B cell (primary cell): Measurements from ENCODE around the gene ANKS1A. TPM values are rescaled to one million over a fixed set of nuclear protein-coding genes. Genes with fewer than 3 reads are reported as not detected.

Experiments used
- ATAC-seq: fragments of 200-7000 bp; cut with Tn5 transposase; one replicate; pipeline ENCODE4 v1.10.0; 2021; ENCODE audit warnings: low read depth, mild to moderate bottlenecking, moderate number of reproducible peaks, moderate library complexity
- CTCF ChIA-PET: fragments of 350-600 bp; sonication (Branson Sonifier 250); formaldehyde crosslinking; loops from one replicate; lab custom pipeline; 2021; ENCODE audit warnings: antibody characterized with exemption, inconsistent platforms; lab: Charles Lee
- POLR2A ChIA-PET: fragments of 350-600 bp; sonication (Branson Sonifier 250); formaldehyde crosslinking; loops from one replicate; lab custom pipeline; 2021; ENCODE audit warnings: antibody characterized with exemption; lab: Charles Lee
- DNase-seq: peaks from one replicate; pipeline ENCODE4 v3.0.0; 2013
- H2AFZ ChIP-seq: 2 replicates; pipeline ENCODE4 v1.6.1; 2012; ENCODE audit warnings: mild to moderate bottlenecking, low read depth, low read length; ENCODE audit not compliant: insufficient read depth, poor library complexity, severe bottlenecking
- H3K27ac ChIP-seq, 2 donors: 1 replicate in 1 of 2; 2 replicates in 1 of 2; pipeline ENCODE4 v1.5.1; 2012 to 2013; ENCODE audit warnings: low read length in 2 of 2, mild to moderate bottlenecking in 2 of 2, moderate library complexity in 1 of 2
- H3K27me3 ChIP-seq, 4 experiments: fragments of 200-600 bp in 1 of 4; sonication (generic) in 1 of 4; replicated peaks in 1 of 4; 1 replicate in 2 of 4; 2 replicates in 2 of 4; pipeline versions ENCODE4 v1.6.1 to v1.7.0; 2013 to 2016; ENCODE audit warnings: low read length in 3 of 4, mild to moderate bottlenecking in 2 of 4, mixed read lengths in 1 of 4, moderate library complexity in 1 of 4; ENCODE audit not compliant: insufficient read depth in 4 of 4, control insufficient read depth in 3 of 4; ENCODE audit errors: control extremely low read depth in 1 of 4
- H3K36me3 ChIP-seq, 2 experiments: replicated peaks in 1 of 2; 1 replicate in 1 of 2; 2 replicates in 1 of 2; pipeline versions ENCODE4 v1.6.1 to v1.7.1; 2013; ENCODE audit warnings: low read length in 1 of 2; ENCODE audit not compliant: insufficient read depth in 2 of 2, control insufficient read depth in 1 of 2; ENCODE audit errors: control extremely low read depth in 1 of 2, extremely low read depth in 1 of 2
- H3K4me1 ChIP-seq, 2 donors: fragments of 200-600 bp in 1 of 2; sonication (generic) in 1 of 2; 1 replicate in 1 of 2; 2 replicates in 1 of 2; pipeline versions ENCODE4 v1.5.1 to v1.6.1; 2013 to 2017; ENCODE audit warnings: low read length in 2 of 2; ENCODE audit not compliant: control insufficient read depth in 2 of 2, insufficient read depth in 2 of 2
- H3K4me2 ChIP-seq: replicated peaks from 2 replicates; pipeline ENCODE3; 2012; ENCODE audit warnings: mild to moderate bottlenecking, low read depth, low read length; ENCODE audit not compliant: poor library complexity, severe bottlenecking
- H3K4me3 ChIP-seq, 5 experiments: fragments of 200-600 bp in 1 of 5; sonication (generic) in 1 of 5; 1 replicate in 3 of 5; 2 replicates in 2 of 5; pipeline versions ENCODE4 v1.5.1 to v1.7.0; 2011 to 2016; ENCODE audit warnings: low read length in 4 of 5, mild to moderate bottlenecking in 4 of 5, low read depth in 2 of 5, control low read depth in 1 of 5, moderate library complexity in 1 of 5; ENCODE audit not compliant: insufficient read depth in 1 of 5; ENCODE audit errors: control extremely low read depth in 1 of 5, extremely low read depth in 1 of 5
- H3K79me2 ChIP-seq: fragments of 200-600 bp; sonication (generic); one replicate; pipeline ENCODE4 v1.6.0; 2016; ENCODE audit warnings: low read length; ENCODE audit not compliant: control insufficient read depth, insufficient read depth
- H3K9ac ChIP-seq: fragments of 200-600 bp; sonication (generic); 2 replicates; pipeline ENCODE4 v1.6.1; 2017; ENCODE audit warnings: mild to moderate bottlenecking, low read length, moderate library complexity
- H3K9me3 ChIP-seq, 3 donors: one replicate each; pipeline versions ENCODE4 v1.6.1 to v1.7.1; 2013; ENCODE audit warnings: low read length in 2 of 3; ENCODE audit not compliant: control insufficient read depth in 2 of 3, insufficient read depth in 1 of 3; ENCODE audit errors: control extremely low read depth in 1 of 3
- H4K20me1 ChIP-seq: 2 replicates; pipeline ENCODE4 v1.6.0; 2012; ENCODE audit warnings: mild to moderate bottlenecking, low read length; ENCODE audit not compliant: insufficient read depth, control insufficient read depth, poor library complexity, severe bottlenecking
- H3K27ac Mint-ChIP-seq: one replicate; pipeline ENCODE4 v1.8.0; 2021; ENCODE audit warnings: mixed read lengths
- H3K27me3 Mint-ChIP-seq: one replicate; pipeline ENCODE4 v1.8.0; 2021; ENCODE audit warnings: mixed read lengths
- H3K4me1 Mint-ChIP-seq: one replicate; pipeline ENCODE4 v1.8.0; 2021; ENCODE audit warnings: mixed read lengths
- H3K4me3 Mint-ChIP-seq: one replicate; pipeline ENCODE4 v1.8.0; 2021; ENCODE audit warnings: mixed read lengths
- H3K9me3 Mint-ChIP-seq: one replicate; pipeline ENCODE4 v1.8.0; 2022; ENCODE audit warnings: mixed read lengths; ENCODE audit not compliant: insufficient read depth
- CTCF ChIP-seq: fragments of 200-600 bp; IDR thresholded peaks from one replicate; pipeline ENCODE4 v1.8.0; 2022; ENCODE audit warnings: antibody characterized with exemption, mild to moderate bottlenecking
- EZH2 ChIP-seq: IDR thresholded peaks from 2 replicates; pipeline ENCODE4 v1.6.1; 2012; ENCODE audit warnings: borderline replicate concordance, low read depth, mild to moderate bottlenecking, moderate library complexity, low read length; ENCODE audit not compliant: insufficient read depth, poor library complexity, severe bottlenecking
- WGBS: methylation state at CpG from one replicate; pipeline ENCODE4 v1.1.5; 2013; ENCODE audit warnings: missing lambda C conversion rate; ENCODE audit not compliant: insufficient coverage; 5-methylcytosine and 5-hydroxymethylcytosine counted together
- intact Hi-C: fragments of 100-400 bp; cut with micrococcal nuclease; formaldehyde crosslinking; loops from one replicate; pipeline ENCODE4 v1.10.0; 2022
- polyA plus RNA-seq: library from polyadenylated mRNA; depleted of rRNA; stranded (reverse); fragments of >200 nt; gene quantifications from 2 replicates; pipeline ENCODE4 v1.2.3, GENCODE V29; 2012
- total RNA-seq, 2 donors: library from RNA; stranded (reverse); fragments of 120-200 nt in 1 of 2; gene quantifications; 1 replicate in 1 of 2; 2 replicates in 1 of 2; pipeline versions ENCODE4 v1.2.3 to v1.2.4, GENCODE V29; 2013 to 2022

The ANKS1A gene
- total and polyA plus RNA-seq, 2 donors (not counting 1 experiment from before 2014, with no cell fraction given): 3.4 to 19.7 TPM

DNA sequence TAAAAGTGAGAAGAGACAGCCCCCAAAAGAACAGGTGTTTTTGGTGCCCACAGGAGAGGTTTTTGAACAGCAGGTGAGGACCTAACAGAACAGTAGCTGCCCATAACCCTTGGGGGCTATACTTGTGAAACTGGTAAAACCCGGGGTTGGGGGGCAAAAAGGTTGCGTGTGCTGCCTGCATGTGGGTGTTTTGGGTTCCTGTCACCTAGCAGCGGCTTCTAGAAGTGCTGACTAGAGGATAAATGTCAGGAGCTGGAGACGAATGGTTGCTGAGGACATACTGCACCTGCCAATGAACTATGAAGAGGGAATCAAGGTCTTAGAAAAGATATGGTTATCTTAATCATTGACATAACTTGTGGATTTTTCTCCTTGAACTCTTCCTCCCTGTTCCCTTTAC lies 17.2 kb upstream of the ANKS1A start:
- Histone ChIP-seq H3K27me3 (no peaks in the 10 kb centered on the region), H3K9ac (no peak overlapping the region), H3K4me3 (no peak overlapping the region), H3K4me2 (no peak overlapping the region), H3K36me3 (peaks cover 9 to 56% of the 10 kb centered on the region in 2 experiments), H3K27ac (no peak overlapping the region), H2AFZ (no peak overlapping the region), H4K20me1 (no peaks in the 10 kb centered on the region), H3K79me2 (no peaks in the 10 kb centered on the region), H3K4me1 (no peaks in the 10 kb centered on the region), H3K9me3 (no peaks in the 10 kb centered on the region)
- intact Hi-C loops: no loop called here
- no peak overlapping the region for H3K4me3 Mint-ChIP-seq
- CTCF ChIA-PET: no interaction called here
- no peak overlapping the region for H3K27ac Mint-ChIP-seq
- DNase-seq (no peak), ATAC-seq (no peak)
- H3K9me3 Mint-ChIP-seq: no peaks in the 10 kb centered on the region
- no peaks in the 10 kb centered on the region for H3K27me3 Mint-ChIP-seq
- POLR2A ChIA-PET: no interaction called here
- 96% methylated on average over 3 of the region's 4 CpGs for WGBS
- no peak for TF ChIP-seq CTCF
- TF ChIP-seq EZH2: no peak
- H3K4me1 Mint-ChIP-seq: no peaks in the 10 kb centered on the region

DNA sequence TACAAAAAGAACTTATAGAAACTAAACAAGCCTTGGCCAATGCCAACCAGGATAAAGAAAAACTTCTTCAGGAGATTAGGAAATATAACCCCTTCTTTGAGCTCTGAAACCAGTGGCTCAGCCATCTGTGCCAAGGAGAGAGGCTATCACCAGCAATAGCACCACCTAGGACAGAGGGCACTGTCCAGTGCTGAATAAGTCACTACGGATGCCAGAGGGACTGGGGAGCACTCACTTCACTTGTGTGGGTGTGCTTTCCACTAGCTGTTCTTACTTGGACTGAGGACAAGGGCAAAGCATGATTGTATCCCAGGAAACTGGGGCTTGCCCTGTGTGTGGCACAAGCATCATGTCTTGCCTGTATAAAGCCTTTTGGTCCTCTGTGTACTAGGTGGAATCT lies 16.7 kb upstream of the ANKS1A start:
- 100% methylated on average over 1 of the region's 1 CpG for WGBS
- intact Hi-C loops: no loop called here
- no peak overlapping the region for H3K27ac ChIP-seq
- no peaks in the 10 kb centered on the region for H3K4me1 ChIP-seq
- H3K79me2 ChIP-seq: no peaks in the 10 kb centered on the region
- no peaks in the 10 kb centered on the region for H3K4me1 Mint-ChIP-seq
- no peak overlapping the region for H3K27ac Mint-ChIP-seq
- ATAC-seq (no peak), DNase-seq (no peak)
- H3K4me3 Mint-ChIP-seq: no peak overlapping the region
- peaks cover 9 to 60% of the 10 kb centered on the region in 2 experiments for H3K36me3 ChIP-seq
- no peak overlapping the region for H3K4me3 ChIP-seq
- ChIA-PET CTCF (no interaction called here), POLR2A (interaction anchor here (0.5 kb wide), 1 partner anchor 203 kb away, joined by 6 read pairs; no protein-coding TSS in a partner anchor)
- H3K27me3 Mint-ChIP-seq: no peaks in the 10 kb centered on the region
- H3K4me2 ChIP-seq: no peak overlapping the region
- H3K9ac ChIP-seq: no peak overlapping the region
- no peaks in the 10 kb centered on the region for H4K20me1 ChIP-seq
- TF ChIP-seq EZH2 (no peak), CTCF (no peak)
- H3K9me3 ChIP-seq: no peaks in the 10 kb centered on the region
- no peaks in the 10 kb centered on the region for H3K27me3 ChIP-seq
- no peak overlapping the region for H2AFZ ChIP-seq
- no peaks in the 10 kb centered on the region for H3K9me3 Mint-ChIP-seq
